GM19043 (cell line): ENCODE data around the gene ATP6AP1.
A peak's percentile ranks its signal among the peaks of the same experiment; 100 is the strongest.

ENCODE experiments used
- ATAC-seq: cut with Tn5 transposase; IDR thresholded peaks from one replicate; pipeline ENCODE4 v1.9.1; 2021; ENCODE audit warnings: low read depth; ENCODE audit not compliant: unreplicated experiment

The ATP6AP1 gene

DNA sequence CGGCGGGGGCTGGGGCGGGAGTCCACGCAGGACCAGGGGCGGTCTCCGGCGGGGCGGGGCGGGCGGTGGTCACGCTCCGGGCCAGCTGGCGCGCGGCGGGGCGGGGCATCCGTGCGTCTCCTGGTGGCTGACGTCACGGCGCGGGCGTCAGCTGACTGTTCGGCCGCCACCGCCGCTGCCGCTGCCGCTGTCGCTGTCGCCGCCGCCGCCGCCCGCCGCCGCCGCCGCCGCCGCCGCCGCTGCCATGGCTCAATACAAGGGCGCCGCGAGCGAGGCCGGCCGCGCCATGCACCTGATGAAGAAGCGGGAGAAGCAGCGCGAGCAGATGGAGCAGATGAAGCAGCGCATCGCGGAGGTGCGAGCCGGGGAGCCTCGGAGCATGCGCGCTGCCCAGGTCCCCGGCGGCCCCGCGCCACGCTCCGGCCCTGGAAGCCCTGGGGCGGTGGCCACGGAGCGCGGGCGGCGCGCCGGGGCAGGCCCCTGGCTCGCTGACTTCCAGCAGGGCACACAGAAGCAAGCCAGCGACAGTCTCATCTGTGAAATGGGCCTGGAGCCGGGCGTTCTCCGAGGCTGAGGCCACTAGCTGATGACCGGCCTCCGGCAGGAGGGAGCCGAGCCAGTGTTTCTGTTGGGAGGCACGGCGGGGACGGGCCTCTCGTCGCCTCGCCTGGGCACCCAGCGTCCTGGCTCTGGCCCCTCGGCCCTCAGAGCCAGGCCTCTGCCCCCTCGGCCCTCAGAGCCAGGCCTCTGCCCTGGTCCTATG is 15.7 kb downstream of the ATP6AP1 start, which contains the start of gene FAM50A:
TSS of gene FAM50A (plus strand) at position 150 of the 763 bp plus-strand sequence. CDS start at position 245, 95 bp downstream.
- peak; percentile 82 for ATAC-seq

DNA sequence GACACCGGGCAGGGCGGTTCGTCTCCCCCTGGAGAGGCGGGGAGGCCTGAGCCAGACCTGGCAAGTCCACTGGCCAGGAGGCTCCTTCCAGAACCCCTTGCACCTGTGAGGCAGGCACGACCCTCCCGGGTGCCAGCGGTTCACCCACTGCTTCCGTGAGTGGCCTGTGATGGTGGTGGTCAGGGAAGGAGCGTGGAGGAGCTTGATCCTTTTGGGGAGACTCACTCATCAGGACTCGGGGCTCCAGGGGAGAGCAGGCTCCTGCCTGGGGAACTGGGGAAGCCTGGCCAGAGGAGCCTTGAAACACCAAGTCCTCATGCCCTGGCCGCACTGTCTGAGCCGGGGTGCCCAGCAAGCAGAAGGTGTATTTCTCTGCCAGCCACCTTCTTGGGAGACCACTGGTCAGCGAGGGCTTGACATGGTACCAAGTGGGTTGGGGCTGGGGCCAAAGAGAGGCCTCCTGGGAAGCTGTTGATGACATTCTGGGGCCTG is 16.3 kb downstream of the ATP6AP1 start:
- no peak for ATAC-seq

DNA sequence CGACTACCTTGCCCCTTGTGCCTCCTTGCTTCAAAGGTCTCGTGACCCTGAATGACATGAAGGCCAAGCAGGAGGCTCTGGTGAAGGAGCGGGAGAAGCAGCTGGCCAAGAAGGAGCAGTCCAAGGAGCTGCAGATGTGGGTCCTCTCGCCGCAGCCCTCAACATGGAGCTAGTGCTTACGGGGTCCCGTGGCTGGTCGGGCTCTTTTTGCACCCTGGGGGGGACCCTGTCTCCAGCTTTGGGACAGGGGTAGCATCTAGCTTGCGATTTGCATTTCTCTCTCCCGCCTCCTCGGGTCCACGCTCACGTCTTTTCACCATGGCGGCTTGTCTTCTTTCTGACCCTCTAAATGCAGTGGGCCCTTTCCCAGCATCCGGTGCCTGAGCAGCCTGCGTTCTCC is 17.3 kb downstream of the ATP6AP1 start:
- ATAC-seq: no peak

DNA sequence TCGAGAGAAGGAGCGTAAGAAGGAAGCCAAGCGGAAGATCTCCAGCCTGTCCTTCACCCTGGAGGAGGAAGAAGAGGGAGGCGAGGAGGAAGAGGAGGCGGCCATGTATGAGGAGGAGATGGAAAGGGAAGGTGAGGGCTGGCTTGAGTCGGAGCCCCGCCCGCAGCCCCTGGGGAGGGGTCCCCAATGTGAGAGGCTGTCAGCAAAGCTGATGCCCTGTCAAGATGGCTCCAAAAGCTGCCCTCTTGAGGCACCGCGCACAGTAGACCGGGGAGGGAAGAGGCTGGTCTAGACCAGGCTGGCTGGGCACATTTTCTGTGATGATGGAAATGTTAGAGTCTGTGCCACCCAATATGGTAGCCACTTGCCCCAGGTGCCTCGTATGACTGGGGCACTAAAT is 18.0 kb downstream of the ATP6AP1 start:
- no peak for ATAC-seq

DNA sequence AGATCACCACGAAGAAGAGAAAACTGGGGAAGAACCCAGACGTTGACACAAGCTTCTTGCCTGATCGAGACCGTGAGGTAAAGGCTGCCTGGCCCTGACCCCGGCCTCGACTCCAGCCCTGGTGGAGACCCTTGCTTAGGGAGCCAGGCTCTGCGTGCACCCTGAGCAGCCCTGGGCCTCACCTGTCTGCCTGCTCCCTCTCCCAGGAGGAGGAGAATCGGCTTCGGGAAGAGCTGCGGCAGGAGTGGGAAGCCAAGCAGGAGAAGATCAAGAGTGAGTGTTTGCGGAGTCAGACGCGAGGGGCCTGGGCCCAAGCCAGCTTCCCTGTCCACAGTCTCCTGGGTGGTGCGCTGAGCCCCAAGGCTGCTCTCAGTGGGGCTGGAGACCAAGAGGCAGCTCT is 20.0 kb downstream of the ATP6AP1 start:
- ATAC-seq: no peak

DNA sequence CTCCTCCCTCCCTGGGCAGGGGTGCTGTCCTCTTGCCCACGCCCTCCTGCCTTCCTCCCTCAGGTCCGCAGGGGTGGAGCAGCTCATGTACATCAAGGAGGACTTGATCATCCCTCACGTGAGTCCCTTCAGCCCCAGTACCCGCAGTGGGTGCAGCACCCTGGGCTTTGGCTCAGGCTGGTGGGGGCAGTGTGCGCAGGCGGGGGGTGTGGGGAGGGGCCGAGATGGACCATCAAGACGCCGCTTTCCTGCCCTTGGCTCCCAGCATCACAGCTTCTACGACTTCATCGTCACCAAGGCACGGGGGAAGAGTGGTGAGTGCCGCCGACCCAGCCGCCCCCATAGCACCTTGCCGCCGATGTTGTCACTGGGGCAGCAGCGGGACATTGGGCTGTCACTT is 21.1 kb downstream of the ATP6AP1 start:
- no peak for ATAC-seq

DNA sequence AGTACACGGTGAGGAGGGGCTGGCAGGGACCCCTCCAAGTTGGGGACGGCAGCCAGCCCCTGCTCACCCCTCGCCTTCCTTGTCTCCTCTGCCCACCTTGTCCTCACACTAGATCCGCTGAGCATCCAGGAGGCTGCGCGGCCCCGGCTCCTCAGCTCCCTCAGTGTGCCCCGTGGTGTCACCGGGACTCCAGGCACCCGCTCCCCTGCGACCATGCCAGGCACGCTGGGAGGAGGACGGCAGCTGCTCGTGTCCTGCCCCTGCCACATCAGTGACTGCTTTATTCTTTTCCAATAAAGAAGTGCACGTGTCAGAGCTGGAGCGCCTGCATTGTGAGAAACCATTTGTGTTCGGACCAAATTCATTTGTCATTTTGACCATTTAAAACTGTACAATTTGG is 21.8 kb downstream of the ATP6AP1 start:
- no peak for ATAC-seq

DNA sequence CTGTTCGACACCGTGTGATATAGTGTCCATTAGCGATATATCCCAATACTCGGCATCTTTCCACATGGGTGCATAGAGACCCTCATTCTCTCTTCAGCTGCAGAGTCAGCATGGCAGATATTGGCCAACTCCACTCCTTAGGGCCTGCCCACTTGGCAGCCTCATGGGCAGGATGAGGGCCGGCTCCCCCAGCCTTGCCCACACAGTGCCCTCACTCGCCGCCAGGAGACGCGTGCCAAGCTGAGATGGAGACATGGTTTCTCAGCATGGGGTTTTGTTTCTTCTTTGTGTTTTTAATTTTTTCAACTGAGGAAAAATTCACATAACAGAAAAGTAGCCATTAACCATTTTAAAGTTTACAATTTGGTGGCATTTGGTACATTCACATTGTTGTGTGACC is 24.3 kb downstream of the ATP6AP1 start:
- ATAC-seq: no peak

DNA sequence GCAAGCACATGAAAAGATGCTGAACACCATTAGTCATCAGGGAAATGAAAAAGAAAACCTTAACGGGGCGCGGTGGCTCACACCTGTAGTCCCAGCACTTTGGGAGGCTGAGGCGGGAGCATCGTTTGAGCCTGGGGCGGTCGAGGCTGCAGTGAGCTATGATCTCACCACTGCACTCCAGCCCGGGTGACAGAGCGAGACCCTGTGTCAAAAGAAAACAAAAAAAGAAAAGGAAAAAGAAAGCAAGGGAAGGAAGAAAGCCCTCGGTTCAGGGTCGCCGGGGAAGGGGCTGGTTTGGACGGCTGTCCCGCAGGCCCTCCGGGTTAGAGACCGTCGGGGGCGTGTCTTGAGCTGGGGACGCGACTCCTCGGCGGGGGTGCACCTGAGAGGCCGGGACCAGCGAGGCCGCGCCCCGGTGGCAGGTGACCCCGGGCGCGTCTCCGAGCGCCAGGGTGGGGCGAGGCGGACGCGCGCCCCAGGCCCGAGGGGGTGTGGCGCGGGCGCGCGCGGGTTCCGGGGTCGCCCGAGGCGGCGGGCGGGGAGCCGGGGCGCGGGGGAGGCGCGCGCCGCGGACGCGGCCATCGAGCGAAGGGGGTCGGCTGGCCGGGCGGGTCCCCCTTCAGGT is 29.1 kb downstream of the ATP6AP1 start:
- ATAC-seq: peak; percentile 40

DNA sequence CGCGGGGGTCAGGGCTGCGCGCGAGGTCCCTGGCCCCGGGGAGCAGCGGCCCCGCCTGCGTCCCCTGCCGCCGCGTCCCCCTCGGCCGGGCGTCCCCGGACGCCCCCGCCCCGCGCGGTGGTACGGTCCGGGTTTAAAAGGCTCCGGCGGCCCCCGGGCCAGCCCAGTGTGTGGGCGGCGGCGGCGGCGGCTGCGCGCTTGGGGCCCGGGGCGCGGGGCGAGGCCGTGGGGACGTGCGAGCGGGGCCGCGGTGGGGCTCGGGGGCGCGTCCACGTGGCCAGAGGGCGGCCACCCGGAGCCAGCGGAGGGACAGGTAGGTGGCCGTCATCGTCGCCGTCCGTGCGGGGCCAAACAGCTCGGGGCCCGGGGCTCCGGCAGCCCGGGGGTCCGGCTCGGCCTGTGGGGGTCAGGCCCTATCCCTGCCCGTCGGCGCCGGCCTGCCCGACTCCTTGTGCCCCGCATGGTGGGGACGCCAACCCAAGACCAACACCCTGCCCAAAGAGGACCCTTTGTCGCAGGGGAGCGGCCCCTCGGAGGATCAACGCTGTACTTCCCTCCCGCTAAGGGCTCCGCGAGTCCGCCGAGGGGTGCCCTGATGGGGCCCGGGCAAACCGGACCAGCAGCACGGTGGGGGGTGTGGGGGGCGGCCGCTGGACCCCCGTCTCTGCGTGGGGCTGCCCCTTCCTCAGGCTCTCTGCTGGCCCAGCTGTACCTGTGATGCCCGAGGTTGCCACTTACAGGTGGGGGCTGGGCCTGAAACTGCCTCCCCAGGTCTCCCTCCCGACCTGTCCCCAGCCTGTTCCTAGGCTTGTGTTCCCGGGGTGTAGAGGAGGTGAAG is 29.9 kb downstream of the ATP6AP1 start, which contains the start of gene PLXNA3:
TSS of gene PLXNA3 (plus strand) at position 166 of the 838 bp plus-strand sequence. CDS start 1,903 bp downstream, outside the sequence.
- ATAC-seq: peak; percentile 47

DNA sequence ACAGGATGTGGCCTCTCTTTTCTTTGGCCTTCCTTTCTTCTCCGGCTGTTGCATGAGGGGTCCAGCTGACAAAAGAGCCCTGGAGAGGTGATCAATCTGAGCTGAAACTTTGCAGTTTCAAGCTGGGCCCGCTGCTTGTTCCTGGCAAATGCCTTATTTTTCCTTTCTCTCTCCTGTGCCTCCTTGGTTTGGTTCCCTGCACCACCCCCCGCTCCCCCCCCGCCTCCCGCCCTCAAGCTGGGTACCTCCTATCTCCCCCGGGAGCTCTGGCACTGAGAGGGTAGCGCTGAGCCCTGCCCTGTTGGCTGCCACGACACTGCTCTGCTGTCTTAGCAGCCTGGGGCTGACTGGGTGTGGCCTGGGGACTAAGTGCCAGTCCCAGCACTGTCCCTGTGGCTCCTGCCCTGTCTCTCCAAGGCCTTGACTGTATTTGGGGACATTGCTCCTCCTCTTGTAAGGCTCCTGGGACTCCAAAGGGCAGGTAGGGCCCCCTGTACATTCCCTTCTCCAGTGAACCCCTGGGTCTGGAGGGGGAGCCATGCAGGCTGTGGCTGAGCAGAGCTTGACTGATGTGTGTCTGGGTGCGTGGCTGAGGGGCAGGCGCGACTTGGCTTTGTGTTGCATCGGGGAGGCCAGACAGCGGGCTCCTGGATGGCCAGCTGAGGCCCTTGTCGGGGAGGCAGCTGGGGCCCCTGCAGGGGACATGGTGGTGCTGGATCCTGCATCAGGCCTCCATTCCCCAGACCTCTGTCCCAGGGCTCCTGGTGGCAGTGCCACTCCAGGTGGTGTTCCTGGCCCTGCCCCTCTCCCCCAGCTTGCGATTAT is 30.7 kb downstream of the ATP6AP1 start:
- no peak for ATAC-seq

DNA sequence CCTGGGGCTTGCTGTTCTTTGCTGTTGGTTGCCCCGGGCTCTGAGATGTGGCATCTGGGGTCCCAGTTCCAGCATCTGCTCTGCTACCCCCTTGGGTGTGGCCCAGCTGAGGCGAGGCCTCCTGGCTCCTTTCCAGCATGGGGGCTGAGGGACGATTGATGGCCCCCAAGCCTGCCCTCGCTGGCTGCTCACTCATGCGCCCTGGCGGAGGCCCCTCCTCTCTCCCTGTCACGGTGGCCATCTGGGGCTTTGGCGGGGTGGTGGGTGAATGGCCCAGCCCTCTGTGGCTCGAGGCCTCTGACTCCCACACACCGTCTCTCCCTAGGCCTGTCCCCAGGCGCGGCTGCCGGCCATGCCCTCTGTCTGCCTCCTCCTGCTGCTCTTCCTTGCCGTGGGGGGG is 31.4 kb downstream of the ATP6AP1 start:
- no peak for ATAC-seq

DNA sequence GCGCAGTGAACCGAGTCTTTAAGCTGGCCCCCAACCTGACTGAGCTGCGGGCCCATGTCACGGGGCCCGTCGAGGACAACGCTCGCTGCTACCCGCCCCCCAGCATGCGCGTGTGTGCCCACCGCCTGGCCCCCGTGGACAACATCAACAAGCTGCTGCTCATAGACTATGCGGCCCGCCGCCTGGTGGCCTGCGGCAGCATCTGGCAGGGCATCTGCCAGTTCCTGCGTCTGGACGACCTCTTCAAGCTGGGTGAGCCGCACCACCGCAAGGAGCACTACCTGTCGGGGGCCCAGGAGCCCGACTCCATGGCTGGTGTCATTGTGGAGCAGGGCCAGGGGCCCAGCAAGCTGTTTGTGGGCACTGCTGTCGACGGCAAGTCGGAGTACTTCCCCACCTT is 31.8 kb downstream of the ATP6AP1 start:
- ATAC-seq: no peak

DNA sequence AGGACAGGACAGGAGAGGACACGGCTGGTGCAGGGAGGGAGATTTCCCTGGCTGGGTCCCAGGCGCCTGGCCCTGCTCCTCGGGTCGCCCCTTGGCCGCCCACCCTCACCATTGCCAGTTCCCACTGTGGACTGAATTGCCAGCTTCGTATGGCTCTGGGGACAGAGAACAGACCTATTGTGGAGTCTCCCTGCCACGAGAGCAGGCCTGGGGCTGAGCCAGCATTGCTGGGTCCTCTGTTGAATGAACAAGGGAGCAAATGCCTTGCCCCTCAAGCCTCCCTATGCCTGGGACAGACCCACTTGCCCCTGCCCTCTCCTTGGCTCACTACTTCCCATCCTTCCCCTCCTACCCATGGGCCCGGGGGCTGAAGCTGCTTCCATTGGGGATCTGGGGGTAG is 33.9 kb downstream of the ATP6AP1 start:
- no peak for ATAC-seq

DNA sequence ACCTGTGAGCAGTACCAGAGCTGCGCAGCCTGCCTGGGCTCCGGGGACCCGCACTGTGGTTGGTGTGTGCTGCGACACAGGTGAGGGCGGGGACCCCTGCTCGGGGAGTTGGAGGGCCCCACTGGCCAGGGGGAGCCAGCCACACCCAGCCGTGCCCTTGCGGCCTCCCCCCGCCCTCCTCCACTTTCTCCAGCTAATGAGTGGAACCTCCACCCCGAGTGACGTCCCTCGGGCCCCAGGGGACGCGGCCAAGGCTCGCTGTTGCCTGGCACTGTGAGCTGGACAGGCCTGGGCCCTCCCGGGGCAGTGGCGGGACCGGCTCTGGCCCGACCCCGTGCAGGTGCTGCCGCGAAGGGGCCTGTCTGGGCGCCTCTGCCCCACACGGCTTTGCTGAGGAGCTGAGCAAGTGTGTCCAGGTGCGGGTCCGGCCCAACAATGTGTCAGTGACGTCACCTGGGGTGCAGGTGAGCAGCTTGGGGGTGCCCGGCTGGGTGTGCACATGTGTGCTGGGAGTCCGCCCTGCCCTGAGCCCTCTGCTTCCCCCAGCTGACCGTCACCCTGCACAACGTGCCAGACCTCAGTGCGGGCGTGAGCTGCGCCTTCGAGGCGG is 35.2 kb downstream of the ATP6AP1 start:
- ATAC-seq: no peak

DNA sequence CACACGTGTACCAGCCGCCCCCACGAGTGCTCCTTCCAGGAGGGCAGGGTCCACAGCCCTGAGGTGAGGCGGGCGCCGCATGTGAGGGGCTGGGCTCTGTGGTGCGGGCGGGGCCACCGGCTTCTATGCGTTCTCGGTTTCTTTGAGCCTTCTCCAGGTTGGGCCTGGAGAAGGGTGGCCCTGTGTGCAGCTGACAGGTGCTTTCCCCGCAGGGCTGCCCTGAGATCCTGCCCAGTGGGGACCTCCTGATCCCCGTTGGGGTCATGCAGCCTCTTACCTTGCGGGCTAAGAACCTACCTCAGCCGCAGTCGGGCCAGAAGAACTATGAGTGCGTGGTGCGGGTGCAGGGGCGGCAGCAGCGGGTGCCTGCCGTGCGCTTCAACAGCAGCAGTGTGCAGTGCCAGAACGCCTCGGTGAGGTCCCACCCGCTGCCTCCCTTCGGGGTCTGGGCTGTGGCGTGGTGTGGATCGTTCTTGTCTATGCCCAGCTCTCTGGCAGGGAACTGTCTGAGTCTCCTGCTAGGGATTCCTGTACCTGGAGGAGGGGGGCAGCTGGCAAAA is 36.4 kb downstream of the ATP6AP1 start:
- ATAC-seq: no peak

DNA sequence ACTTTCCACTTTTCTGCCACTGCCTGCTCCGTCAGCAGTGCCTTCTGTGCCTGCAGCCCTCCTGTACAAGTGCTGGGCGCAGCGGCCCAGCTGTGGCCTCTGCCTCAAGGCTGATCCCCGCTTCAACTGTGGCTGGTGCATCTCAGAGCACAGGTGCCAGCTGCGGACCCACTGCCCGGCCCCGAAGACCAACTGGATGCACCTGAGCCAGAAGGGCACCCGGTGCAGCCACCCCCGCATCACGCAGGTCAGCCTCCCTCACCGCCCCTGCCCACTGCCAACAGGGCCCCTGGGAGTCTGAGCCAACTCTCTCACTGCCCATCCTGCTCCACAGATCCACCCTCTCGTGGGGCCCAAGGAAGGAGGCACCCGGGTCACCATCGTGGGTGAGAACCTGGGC is 37.1 kb downstream of the ATP6AP1 start:
- ATAC-seq: no peak

DNA sequence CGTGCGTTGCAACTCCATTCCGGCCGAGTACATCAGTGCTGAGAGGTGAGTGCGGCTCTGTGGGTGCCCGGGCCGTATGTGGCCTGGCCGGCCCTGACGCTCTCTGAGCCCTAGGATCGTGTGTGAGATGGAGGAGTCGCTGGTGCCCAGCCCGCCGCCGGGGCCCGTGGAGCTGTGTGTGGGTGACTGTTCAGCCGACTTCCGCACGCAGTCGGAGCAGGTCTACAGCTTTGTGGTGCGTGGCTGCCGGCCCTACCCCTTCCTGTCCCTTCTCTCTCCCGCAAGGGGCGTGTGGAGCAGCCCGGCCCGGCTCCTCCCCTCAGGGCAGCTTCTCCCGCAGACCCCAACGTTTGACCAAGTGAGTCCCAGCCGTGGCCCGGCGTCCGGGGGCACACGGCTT is 37.6 kb downstream of the ATP6AP1 start:
- ATAC-seq: no peak

DNA sequence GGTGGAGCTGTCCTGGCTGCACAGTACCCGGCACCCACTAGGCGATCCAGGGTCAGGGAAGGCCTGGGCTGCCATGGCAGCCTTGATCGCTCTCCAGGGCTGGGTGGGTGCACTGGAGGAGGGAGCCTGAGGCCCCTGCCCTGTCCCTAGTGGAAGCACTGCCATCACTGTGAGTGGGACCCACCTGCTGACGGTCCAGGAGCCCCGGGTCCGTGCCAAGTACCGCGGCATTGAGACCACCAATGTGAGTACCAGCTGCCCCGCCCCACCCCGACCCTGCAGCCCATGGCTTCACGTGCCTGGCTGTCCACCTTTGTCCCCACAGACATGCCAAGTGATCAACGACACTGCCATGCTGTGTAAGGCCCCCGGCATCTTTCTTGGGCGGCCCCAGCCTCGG is 38.4 kb downstream of the ATP6AP1 start:
- no peak for ATAC-seq
